AG09309 (cell line): ENCODE measurements around the gene POM121L2.
"Not testable (repeated sequence)": the region's sequence is repeated elsewhere in the genome, so short reads cannot be mapped to it uniquely, and the experiment has no call there.

Experiments
- DNase-seq: peaks from one replicate; pipeline ENCODE4 v3.0.0-alpha.2; 2010; ENCODE audit warnings: low read depth
- H3K4me3 ChIP-seq: 2 replicates; pipeline ENCODE4 v1.5.1; 2011; ENCODE audit warnings: mild to moderate bottlenecking, low read depth, low read length, moderate library complexity; ENCODE audit not compliant: control insufficient read depth
- TF ChIP-seq, protein P1 (sequence below): IDR thresholded peaks from 2 replicates; pipeline ENCODE4 v1.5.1; 2011; ENCODE audit warnings: mild to moderate bottlenecking, low read depth, low read length, inconsistent platforms; ENCODE audit not compliant: insufficient read depth, control insufficient read depth; ENCODE audit errors: missing control alignments

The POM121L2 gene

DNA sequence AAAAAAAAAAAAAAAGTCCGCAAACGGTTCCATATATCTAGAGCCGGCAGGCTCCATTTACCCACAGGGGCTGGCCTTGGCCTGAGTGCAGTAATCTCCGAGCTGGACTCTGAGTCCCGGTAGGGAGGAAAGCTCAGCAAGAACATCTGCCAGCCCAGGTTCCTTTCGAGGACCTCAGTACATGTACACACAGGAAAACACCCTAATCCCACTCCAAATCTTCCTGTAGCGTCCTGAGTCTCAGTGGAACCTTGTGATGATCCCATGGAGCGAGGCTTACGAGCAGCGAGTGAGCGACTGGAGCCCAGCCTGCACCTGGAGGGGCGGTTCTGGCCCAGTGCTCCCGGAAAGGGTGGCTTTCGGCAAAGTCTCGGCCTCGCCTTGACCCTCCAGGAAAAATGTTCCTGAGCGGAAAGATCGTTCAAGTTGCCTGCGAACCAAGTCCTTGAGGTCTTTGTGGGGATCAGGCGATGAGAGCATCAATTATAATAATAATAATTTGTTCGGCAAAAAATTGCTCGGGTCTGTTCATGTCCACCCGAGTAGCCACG, 32.5 kb downstream of the POM121L2 start:
- peak overlapping the region; percentile 24 for H3K4me3 ChIP-seq
- DNase-seq = no peak
- TF ChIP-seq, protein P1, sequence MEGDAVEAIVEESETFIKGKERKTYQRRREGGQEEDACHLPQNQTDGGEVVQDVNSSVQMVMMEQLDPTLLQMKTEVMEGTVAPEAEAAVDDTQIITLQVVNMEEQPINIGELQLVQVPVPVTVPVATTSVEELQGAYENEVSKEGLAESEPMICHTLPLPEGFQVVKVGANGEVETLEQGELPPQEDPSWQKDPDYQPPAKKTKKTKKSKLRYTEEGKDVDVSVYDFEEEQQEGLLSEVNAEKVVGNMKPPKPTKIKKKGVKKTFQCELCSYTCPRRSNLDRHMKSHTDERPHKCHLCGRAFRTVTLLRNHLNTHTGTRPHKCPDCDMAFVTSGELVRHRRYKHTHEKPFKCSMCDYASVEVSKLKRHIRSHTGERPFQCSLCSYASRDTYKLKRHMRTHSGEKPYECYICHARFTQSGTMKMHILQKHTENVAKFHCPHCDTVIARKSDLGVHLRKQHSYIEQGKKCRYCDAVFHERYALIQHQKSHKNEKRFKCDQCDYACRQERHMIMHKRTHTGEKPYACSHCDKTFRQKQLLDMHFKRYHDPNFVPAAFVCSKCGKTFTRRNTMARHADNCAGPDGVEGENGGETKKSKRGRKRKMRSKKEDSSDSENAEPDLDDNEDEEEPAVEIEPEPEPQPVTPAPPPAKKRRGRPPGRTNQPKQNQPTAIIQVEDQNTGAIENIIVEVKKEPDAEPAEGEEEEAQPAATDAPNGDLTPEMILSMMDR = no peak

DNA sequence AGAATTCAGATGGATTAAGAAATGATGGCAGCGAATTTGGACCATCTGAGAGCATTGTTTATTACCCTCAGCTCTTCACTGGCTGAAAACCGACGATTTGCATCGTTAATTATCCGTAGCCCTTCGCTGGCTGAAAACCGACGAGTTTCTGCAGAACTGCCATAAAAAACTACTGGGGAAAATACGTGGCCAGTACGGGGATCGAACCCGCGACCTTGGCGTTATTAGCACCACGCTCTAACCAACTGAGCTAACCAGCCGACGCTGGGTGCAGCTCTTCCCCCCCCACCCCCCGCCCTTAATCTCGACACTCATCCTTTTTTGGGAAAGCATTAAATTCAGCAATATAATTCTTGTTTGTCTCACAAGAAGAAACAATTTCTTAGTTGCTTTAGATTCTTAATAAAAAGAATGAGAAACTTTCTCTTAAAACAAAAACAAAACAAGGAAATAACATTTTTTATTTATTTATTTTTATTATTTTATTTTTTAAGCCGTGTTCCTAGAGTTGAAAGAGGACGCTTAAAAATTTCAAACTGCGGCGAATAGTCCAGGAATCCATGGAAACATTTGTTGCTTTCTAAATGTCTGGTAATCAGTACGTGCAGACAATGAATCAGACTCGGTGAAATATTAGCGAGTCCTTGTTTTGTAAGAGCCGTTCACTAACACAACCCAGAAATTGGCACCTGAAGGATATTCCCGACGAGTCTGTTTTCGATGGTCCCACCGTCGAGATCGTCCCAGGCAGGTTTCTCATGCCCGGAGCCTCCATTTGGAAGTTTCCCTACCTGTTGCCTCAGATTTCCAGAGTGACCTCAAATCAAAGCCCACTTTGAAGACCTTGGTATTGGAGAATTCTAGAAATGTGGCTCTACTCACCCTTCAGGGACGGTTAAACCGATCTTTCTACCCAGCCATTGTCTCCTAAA, 36.8 kb downstream of the POM121L2 start:
- DNase-seq = no peak
- TF ChIP-seq, protein P1 = no peak
- H3K4me3 ChIP-seq = no peak overlapping the region

DNA sequence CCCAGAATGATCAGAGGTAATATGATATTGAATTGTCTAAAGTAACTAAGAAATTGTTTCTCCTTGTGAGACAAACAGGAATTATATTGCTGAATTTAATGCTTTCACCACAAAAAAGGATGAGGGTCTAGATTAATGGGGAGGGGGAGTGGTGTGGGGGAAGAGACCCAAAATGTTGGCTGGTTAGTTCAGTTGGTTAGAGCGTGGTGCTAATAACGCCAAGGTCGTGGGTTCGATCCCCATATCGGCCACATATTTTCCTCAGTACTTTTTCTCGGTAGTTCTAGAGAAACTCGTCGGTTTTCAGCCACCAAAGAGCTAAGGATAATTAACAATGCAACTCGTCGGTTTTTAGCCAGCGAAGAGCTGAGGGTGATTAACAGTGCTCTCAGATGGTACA, 38.3 kb downstream of the POM121L2 start:
- H3K4me3 ChIP-seq = no peak overlapping the region
- no peak for DNase-seq
- TF ChIP-seq, protein P1 = no peak

DNA sequence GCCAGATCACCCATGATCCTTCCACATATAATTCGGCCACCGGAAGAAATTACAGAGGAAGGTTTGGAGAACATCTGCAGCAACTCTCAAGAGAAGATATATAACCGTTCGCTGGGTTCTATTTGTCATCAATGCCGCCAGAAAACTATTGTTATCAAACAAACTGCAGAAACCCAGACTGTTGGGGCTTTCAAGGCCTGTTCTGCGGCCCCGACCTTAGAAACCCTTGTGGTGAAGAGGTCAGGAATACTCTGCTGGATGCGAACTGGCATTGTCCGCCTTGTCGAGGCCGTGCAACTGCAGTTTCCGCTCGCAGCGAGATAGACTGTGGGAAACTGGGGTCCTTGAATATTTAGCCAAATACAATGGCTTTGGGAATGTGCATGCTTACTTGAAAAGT, 43.3 kb downstream of the POM121L2 start:
- TF ChIP-seq, protein P1 = no peak
- DNase-seq = no peak
- H3K4me3 ChIP-seq = no peak overlapping the region

DNA sequence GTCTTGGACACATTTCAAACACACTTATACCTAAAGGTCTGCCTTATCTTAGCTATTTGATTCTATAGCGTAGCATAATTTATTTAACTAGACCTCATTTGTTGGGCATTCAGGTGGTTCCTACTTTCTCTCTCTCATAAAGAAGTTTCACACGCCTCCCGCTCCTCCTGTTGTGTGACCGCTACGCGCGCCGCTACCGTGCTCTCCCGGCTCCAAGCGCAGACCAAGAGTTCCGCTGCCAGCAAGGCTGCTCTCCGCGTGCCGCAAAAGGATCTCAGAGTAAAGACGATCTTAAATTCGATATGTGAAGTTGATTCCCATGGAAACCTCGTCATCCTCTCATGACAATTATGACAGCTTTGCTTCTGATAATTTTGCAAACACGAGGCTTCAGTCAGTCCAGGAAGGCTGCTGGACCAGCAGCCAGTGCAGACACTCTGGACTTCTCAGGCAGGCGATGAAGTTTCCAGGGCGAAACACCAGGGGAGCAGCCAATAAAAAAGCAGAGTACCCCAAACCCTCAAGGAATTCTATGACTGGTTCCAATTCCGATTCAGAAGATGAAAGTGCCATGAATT, 44.1 kb downstream of the POM121L2 start:
- no peak for DNase-seq
- no peak overlapping the region for H3K4me3 ChIP-seq
- TF ChIP-seq, protein P1 = no peak

DNA sequence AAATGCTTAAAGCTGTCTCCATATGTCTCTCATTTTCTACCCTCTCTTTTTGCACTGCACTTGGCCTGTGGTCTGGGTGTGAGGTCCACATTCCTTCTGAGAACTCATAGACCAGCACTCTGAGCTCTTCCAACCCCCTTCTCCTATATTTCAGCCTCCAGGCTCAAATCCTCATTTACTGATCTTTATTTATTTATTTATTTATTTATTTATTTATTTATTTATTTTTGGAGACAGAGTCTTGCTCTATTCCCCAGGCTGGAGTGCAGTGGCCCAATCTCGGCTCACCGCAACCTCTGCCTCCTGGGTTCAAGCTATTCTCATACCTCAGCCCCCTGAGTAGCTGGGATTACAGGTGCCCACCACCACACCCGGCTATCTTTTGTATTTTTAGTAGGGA, 45.1 kb downstream of the POM121L2 start:
- DNase-seq, H3K4me3 ChIP-seq: not testable (repeated sequence)

DNA sequence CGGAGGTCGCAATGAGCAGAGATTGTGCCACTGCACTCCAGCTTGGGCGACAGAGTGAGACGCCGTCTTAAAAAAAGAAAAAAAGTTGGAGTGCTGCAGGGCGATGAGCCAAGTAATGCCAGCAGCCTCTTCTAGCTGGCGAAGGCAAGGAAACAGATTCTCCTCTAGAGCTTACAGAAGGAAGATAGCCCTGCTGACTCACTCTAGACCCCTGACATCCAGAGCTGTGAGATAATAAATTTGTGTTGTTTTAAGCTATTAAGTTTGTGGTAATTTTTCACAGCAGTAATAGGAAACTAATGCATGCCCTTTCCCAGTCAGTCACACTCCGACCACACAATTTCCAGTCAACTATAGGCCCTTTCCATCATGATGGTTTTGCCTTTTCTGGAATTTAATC, 48.2 kb downstream of the POM121L2 start:
- TF ChIP-seq, protein P1 = no peak
- no peak for DNase-seq

More for the DNA sequence above, 48.2 kb downstream of the POM121L2 start:
- H3K4me3 ChIP-seq = no peak overlapping the region
